HepG2 (cell line): Measurements from ENCODE around the gene SRGAP3. TPM values are rescaled to one million over a fixed set of nuclear protein-coding genes. Genes with fewer than 3 reads are reported as not detected.

ENCODE experiments used
- ADNP ChIP-seq: sonication (generic); formaldehyde crosslinking; IDR thresholded peaks from 2 replicates; pipeline ENCODE4 v1.4.0; 2020; ENCODE audit warnings: missing genetic modification reagents
- AKAP8 ChIP-seq: sonication (generic); formaldehyde crosslinking; IDR thresholded peaks from 2 replicates; pipeline ENCODE4 v1.5.1; 2020; ENCODE audit warnings: mild to moderate bottlenecking, missing genetic modification reagents
- ATM ChIP-seq: fragments of 450-650 bp; IDR thresholded peaks from 2 replicates; pipeline ENCODE4 v1.7.1; 2017; ENCODE audit warnings: mild to moderate bottlenecking, borderline replicate concordance
- EHMT2 ChIP-seq: fragments of 200-600 bp; sonication (generic); IDR thresholded peaks from 2 replicates; pipeline ENCODE4 v1.7.0; 2017; ENCODE audit warnings: antibody characterized with exemption, low read depth, low read length, borderline replicate concordance
- HNRNPUL1 ChIP-seq: fragments of 200-400 bp; formaldehyde crosslinking; IDR thresholded peaks from 2 replicates; pipeline ENCODE4 v1.6.1; 2017; ENCODE audit warnings: low read depth, mild to moderate bottlenecking, low read length, moderate library complexity
- IKZF4 ChIP-seq: sonication (generic); formaldehyde crosslinking; IDR thresholded peaks from 2 replicates; pipeline ENCODE4 v1.5.1; 2020; ENCODE audit warnings: borderline replicate concordance, mild to moderate bottlenecking, low read depth, missing genetic modification reagents; ENCODE audit errors: not compliant biosample characterization
- MED13 ChIP-seq: sonication (generic); formaldehyde crosslinking; IDR thresholded peaks from 2 replicates; pipeline ENCODE4 v1.5.0; 2020; ENCODE audit warnings: missing genetic modification reagents
- MXI1 ChIP-seq: IDR thresholded peaks from 3 replicates; pipeline ENCODE4 v1.6.1; 2012; ENCODE audit warnings: low read depth, low read length, inconsistent platforms, borderline replicate concordance
- NCOR1 ChIP-seq: fragments of 200-600 bp; sonication (generic); IDR thresholded peaks from 2 replicates; pipeline ENCODE4 v1.7.0; 2017; ENCODE audit warnings: antibody characterized with exemption, low read length, borderline replicate concordance
- NKX3-1 ChIP-seq: sonication (generic); formaldehyde crosslinking; IDR thresholded peaks from 2 replicates; pipeline ENCODE4 v1.5.0; 2020; ENCODE audit warnings: missing genetic modification reagents
- SETDB1 ChIP-seq: sonication (generic); formaldehyde crosslinking; IDR thresholded peaks from 2 replicates; pipeline ENCODE4 v1.5.1; 2020; ENCODE audit warnings: missing genetic modification reagents, mild to moderate bottlenecking, borderline replicate concordance
- SNAI1 ChIP-seq: sonication (generic); formaldehyde crosslinking; IDR thresholded peaks from 2 replicates; pipeline ENCODE4 v1.5.0; 2020; ENCODE audit warnings: mild to moderate bottlenecking, missing genetic modification reagents, borderline replicate concordance
- SNRNP70 ChIP-seq: fragments of 200-400 bp; formaldehyde crosslinking; IDR thresholded peaks from 2 replicates; pipeline ENCODE4 v1.6.1; 2017; ENCODE audit warnings: mild to moderate bottlenecking, low read depth, low read length, moderate library complexity
- XRCC5 ChIP-seq: fragments of 200-400 bp; formaldehyde crosslinking; optimal IDR thresholded peaks from 2 replicates; pipeline ENCODE3; 2017; ENCODE audit warnings: mild to moderate bottlenecking, low read length
- ZBTB8A ChIP-seq: sonication (generic); formaldehyde crosslinking; IDR thresholded peaks from 2 replicates; pipeline ENCODE4 v1.4.0; 2020; ENCODE audit warnings: mild to moderate bottlenecking, low read depth, missing genetic modification reagents, borderline replicate concordance
- ZFY ChIP-seq: sonication (generic); formaldehyde crosslinking; IDR thresholded peaks from 2 replicates; pipeline ENCODE4 v1.4.0; 2020; ENCODE audit warnings: missing genetic modification reagents
- ZFYVE20 ChIP-seq: sonication (generic); formaldehyde crosslinking; IDR thresholded peaks from 2 replicates; pipeline ENCODE4 v1.8.0; 2023; ENCODE audit warnings: low read depth, mild to moderate bottlenecking, moderate library complexity, missing genetic modification reagents, borderline replicate concordance
- ZMYM2 ChIP-seq: sonication (generic); formaldehyde crosslinking; IDR thresholded peaks from 2 replicates; pipeline ENCODE4 v1.8.0; 2022; ENCODE audit warnings: mild to moderate bottlenecking, missing genetic modification reagents
- ZNF160 ChIP-seq: sonication (generic); formaldehyde crosslinking; IDR thresholded peaks from 2 replicates; pipeline ENCODE4 v1.8.0; 2022; ENCODE audit warnings: mild to moderate bottlenecking, inconsistent platforms, missing genetic modification reagents
- ZNF253 ChIP-seq: sonication (generic); formaldehyde crosslinking; IDR thresholded peaks from 2 replicates; pipeline ENCODE4 v1.8.0; 2022; ENCODE audit warnings: mild to moderate bottlenecking, missing genetic modification reagents, borderline replicate concordance
- ZNF674 ChIP-seq: sonication (generic); formaldehyde crosslinking; IDR thresholded peaks from 2 replicates; pipeline ENCODE4 v1.5.0; 2020; ENCODE audit warnings: low read depth, mild to moderate bottlenecking, missing genetic modification reagents
- ZNF75D ChIP-seq: sonication (generic); formaldehyde crosslinking; IDR thresholded peaks from 2 replicates; pipeline ENCODE4 v1.8.1; 2023; ENCODE audit warnings: missing genetic modification reagents, mild to moderate bottlenecking, borderline replicate concordance
- ZNF83 ChIP-seq: sonication (generic); formaldehyde crosslinking; IDR thresholded peaks from 2 replicates; pipeline ENCODE4 v1.4.0; 2020; ENCODE audit warnings: missing genetic modification reagents, mild to moderate bottlenecking, borderline replicate concordance
- polyA plus RNA-seq, 8 experiments: library from polyadenylated mRNA; depleted of rRNA in 3 of 8; stranded (reverse) in 7 of 8; unstranded in 1 of 8; fragments of >200 nt; fragmentation: Illumina TruSeq in 4 of 8; extraction: Trizol in 4 of 8; gene quantifications; 2 replicates each; pipeline versions ENCODE4 v1.2.1 to v1.2.3, GENCODE V29; 2011 to 2016; ENCODE audit warnings: low read depth in 4 of 8, missing spikeins in 1 of 8, mixed read lengths in 1 of 8; ENCODE audit not compliant: insufficient read depth in 1 of 8
- total RNA-seq, 5 experiments: library from RNA; depleted of rRNA; stranded (reverse); fragments of >200 nt; fragmentation: Illumina TruSeq; extraction: Trizol; gene quantifications; 2 replicates each; pipeline ENCODE4 v1.2.3, GENCODE V29; 2016; ENCODE audit warnings: low read depth in 1 of 5
- TF ChIP-seq, protein P1 (sequence below): sonication (generic); formaldehyde crosslinking; IDR thresholded peaks from 2 replicates; pipeline ENCODE4 v1.8.0; 2022; ENCODE audit warnings: missing genetic modification reagents, low read depth, mild to moderate bottlenecking, borderline replicate concordance
- TF ChIP-seq, protein P2 (sequence below): IDR thresholded peaks from 2 replicates; pipeline ENCODE4 v1.6.1; 2018; ENCODE audit warnings: missing genetic modification reagents, mild to moderate bottlenecking, missing compliant biosample characterization
- TF ChIP-seq, protein P3 (sequence below): sonication (generic); formaldehyde crosslinking; IDR thresholded peaks from 2 replicates; pipeline ENCODE4 v1.8.0; 2022; ENCODE audit warnings: missing genetic modification reagents, mild to moderate bottlenecking, moderate library complexity, borderline replicate concordance

SRGAP3 gene
- total and polyA plus RNA-seq, 2 of the 13 experiments (the other 11 are each of a cell fraction or from before 2014, with no cell fraction given): 1.2 to 1.4 TPM

DNA sequence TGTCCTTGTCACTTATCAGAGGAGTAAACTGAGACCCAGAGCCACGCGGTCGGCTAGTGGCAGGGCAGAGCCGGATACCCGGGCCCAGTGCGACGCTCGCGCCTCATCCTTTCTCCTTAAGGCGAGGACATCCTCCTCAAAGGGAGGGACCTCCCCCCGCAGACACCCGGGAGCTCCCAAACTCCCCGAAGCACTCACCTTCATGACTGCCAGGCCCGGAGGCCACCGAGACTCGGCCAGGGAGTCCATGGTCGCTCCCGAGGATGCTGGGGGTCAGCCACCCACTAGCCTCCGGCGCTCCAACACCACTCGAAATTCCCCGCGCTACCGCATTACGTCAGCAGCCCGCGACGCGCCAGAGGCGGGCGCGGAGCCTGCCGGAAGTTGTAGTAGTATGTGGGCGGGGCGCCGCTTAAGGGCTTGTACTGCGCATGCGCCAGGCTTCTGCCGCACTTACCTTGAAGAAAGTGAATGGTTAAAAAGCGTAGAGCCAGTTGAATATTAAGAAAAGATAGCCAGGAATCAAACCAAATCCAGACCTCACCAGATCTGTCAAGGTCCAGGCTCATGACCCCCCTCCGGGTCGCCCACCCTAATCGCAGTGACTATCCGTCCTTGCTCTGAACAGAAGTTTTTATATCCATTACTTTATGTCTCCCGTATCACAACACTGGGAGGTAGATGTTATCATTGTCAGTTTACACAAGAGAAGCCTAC is 286.2 kb downstream of the SRGAP3 start, which contains the start of gene RAD18 (continued):
- TF ChIP-seq ZNF83 (CRISPR knock-in tag): no peak; the same call in 1 of the 2 replicates
- no peak for TF ChIP-seq ATM
- TF ChIP-seq, protein P1, sequence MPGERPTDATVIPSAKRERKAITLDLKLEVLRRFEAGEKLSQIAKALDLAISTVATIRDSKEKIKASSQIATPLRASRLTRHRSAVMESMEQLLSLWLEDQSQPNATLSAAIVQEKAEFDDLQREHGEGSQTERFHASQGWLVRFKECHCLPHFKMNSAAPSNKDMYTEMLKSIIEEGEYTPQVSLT (CRISPR knock-in tag): 0 out of 2 replicates have a peak, but pooled peaks have one; percentile 61
- TF ChIP-seq ADNP (CRISPR knock-in tag): no peak
- TF ChIP-seq IKZF4: no peak
- TF ChIP-seq ZBTB8A (CRISPR knock-in tag): no peak
- no peak for TF ChIP-seq HNRNPUL1
- no peak for TF ChIP-seq EHMT2
- no peak for TF ChIP-seq ZFYVE20
- no peak for TF ChIP-seq ZMYM2
- no peak for TF ChIP-seq AKAP8 (CRISPR knock-in tag)
- TF ChIP-seq MED13 (CRISPR knock-in tag): no peak
- no peak for TF ChIP-seq ZNF75D (CRISPR knock-in tag)
- TF ChIP-seq, protein P2, sequence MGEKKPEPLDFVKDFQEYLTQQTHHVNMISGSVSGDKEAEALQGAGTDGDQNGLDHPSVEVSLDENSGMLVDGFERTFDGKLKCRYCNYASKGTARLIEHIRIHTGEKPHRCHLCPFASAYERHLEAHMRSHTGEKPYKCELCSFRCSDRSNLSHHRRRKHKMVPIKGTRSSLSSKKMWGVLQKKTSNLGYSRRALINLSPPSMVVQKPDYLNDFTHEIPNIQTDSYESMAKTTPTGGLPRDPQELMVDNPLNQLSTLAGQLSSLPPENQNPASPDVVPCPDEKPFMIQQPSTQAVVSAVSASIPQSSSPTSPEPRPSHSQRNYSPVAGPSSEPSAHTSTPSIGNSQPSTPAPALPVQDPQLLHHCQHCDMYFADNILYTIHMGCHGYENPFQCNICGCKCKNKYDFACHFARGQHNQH: no peak; the same call in 1 of the 2 replicates
- TF ChIP-seq XRCC5: peak; percentile 63
- TF ChIP-seq MXI1: peak; percentile 89; the same call in 2 of the 3 replicates
- TF ChIP-seq SNRNP70: no peak
- no peak for TF ChIP-seq ZNF253 (CRISPR knock-in tag)
- TF ChIP-seq ZNF160: no peak
- no peak for TF ChIP-seq NCOR1
- TF ChIP-seq, protein P3, sequence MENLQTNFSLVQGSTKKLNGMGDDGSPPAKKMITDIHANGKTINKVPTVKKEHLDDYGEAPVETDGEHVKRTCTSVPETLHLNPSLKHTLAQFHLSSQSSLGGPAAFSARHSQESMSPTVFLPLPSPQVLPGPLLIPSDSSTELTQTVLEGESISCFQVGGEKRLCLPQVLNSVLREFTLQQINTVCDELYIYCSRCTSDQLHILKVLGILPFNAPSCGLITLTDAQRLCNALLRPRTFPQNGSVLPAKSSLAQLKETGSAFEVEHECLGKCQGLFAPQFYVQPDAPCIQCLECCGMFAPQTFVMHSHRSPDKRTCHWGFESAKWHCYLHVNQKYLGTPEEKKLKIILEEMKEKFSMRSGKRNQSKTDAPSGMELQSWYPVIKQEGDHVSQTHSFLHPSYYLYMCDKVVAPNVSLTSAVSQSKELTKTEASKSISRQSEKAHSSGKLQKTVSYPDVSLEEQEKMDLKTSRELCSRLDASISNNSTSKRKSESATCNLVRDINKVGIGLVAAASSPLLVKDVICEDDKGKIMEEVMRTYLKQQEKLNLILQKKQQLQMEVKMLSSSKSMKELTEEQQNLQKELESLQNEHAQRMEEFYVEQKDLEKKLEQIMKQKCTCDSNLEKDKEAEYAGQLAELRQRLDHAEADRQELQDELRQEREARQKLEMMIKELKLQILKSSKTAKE (CRISPR knock-in tag): no peak
- no peak for TF ChIP-seq ZNF674 (CRISPR knock-in tag)
- TF ChIP-seq NKX3-1: no peak
- no peak for TF ChIP-seq SETDB1
- TF ChIP-seq ZFY (CRISPR knock-in tag): peak; percentile 85
- TF ChIP-seq SNAI1: no peak
